ENCODE measurements around the gene IGSF9. TPM values are rescaled to one million over a fixed set of nuclear protein-coding genes. Genes with fewer than 3 reads are reported as not detected.

The IGSF9 gene
- total and polyA plus RNA-seq, 10 of the 15 experiments (the other 5 are each of a cell fraction or from before 2014, with no cell fraction given) = 0.04 to 0.07 TPM; not detected in 8

DNA sequence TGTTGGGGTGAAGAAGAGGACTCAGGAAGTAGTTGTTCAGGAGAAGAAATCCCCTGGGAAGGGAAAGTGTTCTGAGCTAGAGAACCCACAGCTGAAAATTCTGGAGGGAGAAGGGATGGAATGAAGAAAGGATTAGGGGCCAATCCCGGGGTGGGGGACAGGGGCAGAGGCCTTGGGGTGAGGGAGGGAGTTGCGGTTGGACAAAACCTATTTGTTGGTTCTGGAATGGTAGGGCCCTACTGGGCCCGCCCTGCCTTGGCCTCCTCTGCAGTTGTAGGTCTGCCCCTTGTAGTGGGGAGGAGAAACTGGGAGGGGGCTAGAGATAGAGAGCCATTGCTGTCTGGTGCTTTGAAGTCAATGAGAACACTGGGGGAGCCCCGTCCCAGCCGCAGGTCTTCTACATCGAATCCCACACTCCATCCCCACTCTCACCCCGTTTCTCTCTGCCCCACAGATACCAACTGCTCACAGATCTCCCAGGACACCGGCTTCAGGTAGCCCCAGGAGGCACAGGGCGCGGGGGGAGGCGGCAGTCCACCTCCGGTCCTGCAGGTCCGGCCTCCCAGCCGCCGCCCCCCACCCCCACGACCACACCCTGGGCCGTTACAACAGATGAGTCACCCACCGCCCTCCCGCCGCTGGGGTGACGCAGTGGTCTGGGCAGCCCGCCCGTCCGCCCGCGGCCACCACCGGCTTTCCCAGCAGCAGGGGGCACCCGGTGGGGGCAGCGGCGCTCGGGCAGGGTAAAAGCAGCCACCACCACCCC, 21.2 kb downstream of the IGSF9 start (continued):
- TF ChIP-seq, protein P1, sequence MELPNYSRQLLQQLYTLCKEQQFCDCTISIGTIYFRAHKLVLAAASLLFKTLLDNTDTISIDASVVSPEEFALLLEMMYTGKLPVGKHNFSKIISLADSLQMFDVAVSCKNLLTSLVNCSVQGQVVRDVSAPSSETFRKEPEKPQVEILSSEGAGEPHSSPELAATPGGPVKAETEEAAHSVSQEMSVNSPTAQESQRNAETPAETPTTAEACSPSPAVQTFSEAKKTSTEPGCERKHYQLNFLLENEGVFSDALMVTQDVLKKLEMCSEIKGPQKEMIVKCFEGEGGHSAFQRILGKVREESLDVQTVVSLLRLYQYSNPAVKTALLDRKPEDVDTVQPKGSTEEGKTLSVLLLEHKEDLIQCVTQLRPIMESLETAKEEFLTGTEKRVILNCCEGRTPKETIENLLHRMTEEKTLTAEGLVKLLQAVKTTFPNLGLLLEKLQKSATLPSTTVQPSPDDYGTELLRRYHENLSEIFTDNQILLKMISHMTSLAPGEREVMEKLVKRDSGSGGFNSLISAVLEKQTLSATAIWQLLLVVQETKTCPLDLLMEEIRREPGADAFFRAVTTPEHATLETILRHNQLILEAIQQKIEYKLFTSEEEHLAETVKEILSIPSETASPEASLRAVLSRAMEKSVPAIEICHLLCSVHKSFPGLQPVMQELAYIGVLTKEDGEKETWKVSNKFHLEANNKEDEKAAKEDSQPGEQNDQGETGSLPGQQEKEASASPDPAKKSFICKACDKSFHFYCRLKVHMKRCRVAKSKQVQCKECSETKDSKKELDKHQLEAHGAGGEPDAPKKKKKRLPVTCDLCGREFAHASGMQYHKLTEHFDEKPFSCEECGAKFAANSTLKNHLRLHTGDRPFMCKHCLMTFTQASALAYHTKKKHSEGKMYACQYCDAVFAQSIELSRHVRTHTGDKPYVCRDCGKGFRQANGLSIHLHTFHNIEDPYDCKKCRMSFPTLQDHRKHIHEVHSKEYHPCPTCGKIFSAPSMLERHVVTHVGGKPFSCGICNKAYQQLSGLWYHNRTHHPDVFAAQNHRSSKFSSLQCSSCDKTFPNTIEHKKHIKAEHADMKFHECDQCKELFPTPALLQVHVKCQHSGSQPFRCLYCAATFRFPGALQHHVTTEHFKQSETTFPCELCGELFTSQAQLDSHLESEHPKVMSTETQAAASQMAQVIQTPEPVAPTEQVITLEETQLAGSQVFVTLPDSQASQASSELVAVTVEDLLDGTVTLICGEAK (IDR thresholded peaks at IDR 0.05; ENCODE audit: borderline replicate concordance) = no peak
- 0 out of 4 replicates have a peak, but pooled peaks of 1 of the 2 experiments have one; percentile 9 for TF ChIP-seq ETV6 (conservative IDR thresholded peaks at IDR 0.05 in 1 of 2, IDR thresholded peaks at IDR 0.05 in 1 of 2; ENCODE audit: borderline replicate concordance in 1 of 2, low read depth in 1 of 2)
- TF ChIP-seq DPF2 (IDR thresholded peaks at IDR 0.05) = peak; percentile 74; the same call in 1 of the 2 replicates
- TF ChIP-seq EGR1 (IDR thresholded peaks at IDR 0.05; ENCODE audit: borderline replicate concordance in 1 of 2, low read depth in 2 of 2, low read length in 2 of 2) = peak in 1 of 2 experiments; percentile 26; a peak in 1 of 3 replicates
- no peak for TF ChIP-seq KAT2A (conservative IDR thresholded peaks at IDR 0.05; ENCODE audit: control insufficient read depth, low read depth, low read length)
- TF ChIP-seq POLR2AphosphoS5 (IDR thresholded peaks at IDR 0.05; ENCODE audit: low read length) = peak; percentile 15; the same call in 1 of the 2 replicates
- TF ChIP-seq CREB1 (IDR thresholded peaks at IDR 0.05; ENCODE audit: low read depth) = peak; percentile 71
- TF ChIP-seq RUNX3 (IDR thresholded peaks at IDR 0.05; ENCODE audit: low read length) = peak; percentile 40
- TF ChIP-seq KLF5 (IDR thresholded peaks at IDR 0.05; ENCODE audit: partially characterized antibody) = peak; percentile 3
- no peak for TF ChIP-seq MTA2 (IDR thresholded peaks at IDR 0.05; ENCODE audit: low read depth)
- TF ChIP-seq, protein P2, sequence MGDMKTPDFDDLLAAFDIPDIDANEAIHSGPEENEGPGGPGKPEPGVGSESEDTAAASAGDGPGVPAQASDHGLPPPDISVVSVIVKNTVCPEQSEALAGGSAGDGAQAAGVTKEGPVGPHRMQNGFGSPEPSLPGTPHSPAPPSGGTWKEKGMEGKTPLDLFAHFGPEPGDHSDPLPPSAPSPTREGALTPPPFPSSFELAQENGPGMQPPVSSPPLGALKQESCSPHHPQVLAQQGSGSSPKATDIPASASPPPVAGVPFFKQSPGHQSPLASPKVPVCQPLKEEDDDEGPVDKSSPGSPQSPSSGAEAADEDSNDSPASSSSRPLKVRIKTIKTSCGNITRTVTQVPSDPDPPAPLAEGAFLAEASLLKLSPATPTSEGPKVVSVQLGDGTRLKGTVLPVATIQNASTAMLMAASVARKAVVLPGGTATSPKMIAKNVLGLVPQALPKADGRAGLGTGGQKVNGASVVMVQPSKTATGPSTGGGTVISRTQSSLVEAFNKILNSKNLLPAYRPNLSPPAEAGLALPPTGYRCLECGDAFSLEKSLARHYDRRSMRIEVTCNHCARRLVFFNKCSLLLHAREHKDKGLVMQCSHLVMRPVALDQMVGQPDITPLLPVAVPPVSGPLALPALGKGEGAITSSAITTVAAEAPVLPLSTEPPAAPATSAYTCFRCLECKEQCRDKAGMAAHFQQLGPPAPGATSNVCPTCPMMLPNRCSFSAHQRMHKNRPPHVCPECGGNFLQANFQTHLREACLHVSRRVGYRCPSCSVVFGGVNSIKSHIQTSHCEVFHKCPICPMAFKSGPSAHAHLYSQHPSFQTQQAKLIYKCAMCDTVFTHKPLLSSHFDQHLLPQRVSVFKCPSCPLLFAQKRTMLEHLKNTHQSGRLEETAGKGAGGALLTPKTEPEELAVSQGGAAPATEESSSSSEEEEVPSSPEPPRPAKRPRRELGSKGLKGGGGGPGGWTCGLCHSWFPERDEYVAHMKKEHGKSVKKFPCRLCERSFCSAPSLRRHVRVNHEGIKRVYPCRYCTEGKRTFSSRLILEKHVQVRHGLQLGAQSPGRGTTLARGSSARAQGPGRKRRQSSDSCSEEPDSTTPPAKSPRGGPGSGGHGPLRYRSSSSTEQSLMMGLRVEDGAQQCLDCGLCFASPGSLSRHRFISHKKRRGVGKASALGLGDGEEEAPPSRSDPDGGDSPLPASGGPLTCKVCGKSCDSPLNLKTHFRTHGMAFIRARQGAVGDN (IDR thresholded peaks at IDR 0.05) = 0 out of 2 replicates have a peak, but pooled peaks have one; percentile 15
